Stimulated activated CD8-positive, alpha-beta memory T cell treated with anti-CD3 and anti-CD28 coated beads, Interleukin-4, amount 100 ng/mL, for 4 hours (primary cell): ENCODE results near the gene KDM1B.

Experiments
- DNase-seq, 2 donors: peaks; one replicate each; pipeline ENCODE4 v3.0.0-alpha.2; 2020; ENCODE audit warnings: low read depth in 2 of 2, low spot score in 1 of 2

KDM1B gene

DNA sequence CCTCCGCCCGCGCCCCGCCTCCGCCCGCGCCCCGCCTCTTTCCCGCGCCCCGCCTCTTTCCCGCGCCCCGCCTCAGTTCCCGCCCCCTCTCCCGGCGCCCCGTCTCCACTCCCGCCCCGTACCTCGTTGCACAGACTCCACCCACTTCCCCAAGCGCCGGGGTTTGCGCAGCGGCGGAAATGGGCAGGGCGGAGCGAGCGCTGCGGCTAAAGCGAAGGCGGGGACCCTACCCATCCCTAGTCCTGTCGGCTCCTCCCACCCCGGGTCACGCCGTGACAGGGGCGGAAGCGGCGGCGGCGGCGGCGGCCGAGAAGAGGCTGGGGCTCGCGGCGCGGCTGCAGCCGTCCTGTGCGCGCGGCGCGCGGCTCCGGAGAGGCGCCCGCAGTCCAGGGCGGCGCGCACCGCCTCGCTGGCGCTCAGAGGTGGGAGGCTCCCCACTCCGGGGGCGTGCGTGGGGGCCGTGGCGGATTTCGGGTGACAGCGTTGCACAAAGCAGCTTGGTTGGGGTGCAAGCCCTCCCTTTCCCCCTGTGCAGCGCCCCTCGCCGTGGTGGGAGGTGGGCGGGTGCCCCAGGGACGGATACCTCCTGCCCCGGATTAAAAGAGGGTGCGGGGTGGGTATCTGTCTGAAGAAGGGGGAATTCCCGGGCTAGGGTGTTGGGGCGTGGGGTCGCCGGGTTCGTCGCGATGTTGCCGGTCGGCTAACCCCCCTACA is at the start of gene KDM1B:
KDM1B (plus strand) TSS at position 273 of the 714 bp plus-strand sequence. CDS start 4,474 bp downstream, outside the sequence.
- DNase-seq: peak; percentile 97

GRCh38 chr6:18107061-18107460 is 48.2 kb upstream of the KDM1B start:
- DNase-seq: no peak

DNA sequence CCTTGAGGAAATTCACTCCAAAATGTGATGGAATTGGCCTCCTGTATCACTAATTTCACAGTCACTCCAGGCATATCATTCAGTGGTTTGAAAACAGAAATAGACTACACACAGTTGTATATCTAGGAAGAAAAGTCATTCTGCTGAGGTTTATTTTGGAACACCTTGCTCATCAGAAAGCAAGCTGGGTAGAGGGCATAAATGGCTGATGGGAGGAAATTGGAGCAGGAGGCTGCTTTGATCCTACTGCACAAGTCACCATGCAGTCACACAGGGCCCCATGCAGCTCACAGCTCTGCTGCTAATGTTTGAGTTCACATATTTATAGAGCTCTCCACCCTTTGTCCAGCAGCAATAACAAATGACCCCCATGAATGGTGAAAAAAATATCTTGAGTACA is 45.1 kb upstream of the KDM1B start:
- no peak for DNase-seq

- no peak for DNase-seq
These were observed 39.9 kb upstream of the KDM1B start for GRCh38 chr6:18115356-18115755.

DNA sequence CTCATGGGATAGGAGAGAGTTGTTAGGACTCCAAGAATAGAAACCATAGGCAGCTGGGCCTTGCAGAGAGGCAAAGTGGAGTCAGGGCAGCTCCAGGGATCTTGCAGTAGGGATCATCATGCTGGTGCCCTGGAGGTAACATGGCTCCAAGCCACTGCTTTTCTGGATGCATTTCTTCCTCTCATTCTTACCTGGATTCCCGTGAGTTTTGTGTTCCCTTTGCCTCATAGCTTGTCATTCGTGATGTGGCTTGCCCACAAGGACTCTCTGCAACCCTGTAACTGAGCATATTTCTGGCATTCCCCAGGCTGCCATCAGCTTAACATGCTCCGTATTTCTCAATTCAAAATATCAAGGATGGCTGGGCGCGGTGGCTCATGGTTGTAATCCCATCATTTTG is 38.1 kb upstream of the KDM1B start:
- DNase-seq: no peak

DNA sequence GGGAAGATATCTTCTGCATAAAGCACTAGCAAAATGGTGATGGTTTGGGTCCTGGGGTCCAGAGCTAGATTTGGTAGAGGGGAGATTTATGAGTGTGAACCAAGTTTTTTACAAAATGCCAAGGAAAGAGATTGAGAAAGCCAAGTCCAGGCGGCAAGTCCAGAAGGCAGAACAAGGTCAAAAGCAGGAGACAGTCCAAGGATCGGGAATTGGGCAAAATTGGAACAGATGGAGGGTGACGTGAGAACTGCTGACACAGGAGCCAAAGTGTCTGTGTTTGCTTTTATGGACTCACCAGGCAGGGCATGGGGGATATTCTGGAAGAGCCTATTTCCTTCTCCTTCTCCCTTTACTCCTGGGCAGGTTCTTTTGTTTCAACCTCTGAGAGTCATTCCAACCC is 36.9 kb upstream of the KDM1B start:
- no peak for DNase-seq

DNA sequence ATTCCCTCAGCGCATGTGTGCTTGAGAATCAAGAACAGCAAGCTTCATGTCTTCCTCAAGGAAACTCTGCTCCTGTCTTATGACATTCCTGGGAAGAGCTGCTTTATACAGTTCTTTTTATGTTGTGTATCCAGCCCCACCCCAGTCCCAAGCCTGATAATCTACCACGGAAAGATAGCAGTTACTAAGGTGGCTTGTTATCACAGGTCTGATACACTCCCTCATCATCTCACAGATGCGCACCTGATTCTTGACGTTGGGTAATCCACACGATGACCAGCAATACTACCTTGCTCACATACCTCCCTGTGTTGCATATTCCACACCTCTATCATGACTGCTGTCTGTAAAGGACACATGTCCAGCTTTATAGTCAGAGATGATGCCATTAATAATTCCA is 36.0 kb upstream of the KDM1B start:
- no peak for DNase-seq

DNA sequence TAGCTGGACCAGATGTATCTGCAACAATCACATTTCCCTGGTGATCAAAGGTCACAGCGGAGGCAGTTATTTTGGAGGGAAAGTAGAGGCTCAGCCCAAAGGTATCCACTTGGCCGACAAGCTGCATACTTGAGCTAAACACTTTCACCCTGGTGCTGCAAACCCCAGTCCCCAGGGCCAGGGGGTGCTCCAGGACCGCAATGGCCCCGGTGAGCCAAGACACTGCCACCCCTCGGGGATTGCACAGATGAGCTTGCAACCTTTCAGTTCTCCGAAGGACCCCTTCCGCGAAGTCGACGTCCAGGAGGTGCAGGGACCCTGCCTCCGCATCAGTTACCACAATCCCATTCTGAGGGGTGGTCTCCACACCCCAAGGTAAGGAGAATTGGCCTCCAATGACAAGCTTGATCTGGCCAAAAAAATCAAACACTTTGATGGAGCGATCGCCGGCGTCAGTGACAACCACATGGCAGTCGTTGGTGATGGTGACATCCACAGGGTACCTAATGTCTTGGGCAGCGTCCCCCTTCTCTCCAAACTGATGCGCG is 33.6 kb upstream of the KDM1B start:
- DNase-seq: no peak

GRCh38 chr6:18122128-18123093 is 32.8 kb upstream of the KDM1B start, which contains the start of gene NHLRC1:
TSS of gene NHLRC1 (minus strand) at chr6:18122677. CDS start at chr6:18122606, 71 bp downstream.
- peak; percentile 40 to 42 for DNase-seq

DNA sequence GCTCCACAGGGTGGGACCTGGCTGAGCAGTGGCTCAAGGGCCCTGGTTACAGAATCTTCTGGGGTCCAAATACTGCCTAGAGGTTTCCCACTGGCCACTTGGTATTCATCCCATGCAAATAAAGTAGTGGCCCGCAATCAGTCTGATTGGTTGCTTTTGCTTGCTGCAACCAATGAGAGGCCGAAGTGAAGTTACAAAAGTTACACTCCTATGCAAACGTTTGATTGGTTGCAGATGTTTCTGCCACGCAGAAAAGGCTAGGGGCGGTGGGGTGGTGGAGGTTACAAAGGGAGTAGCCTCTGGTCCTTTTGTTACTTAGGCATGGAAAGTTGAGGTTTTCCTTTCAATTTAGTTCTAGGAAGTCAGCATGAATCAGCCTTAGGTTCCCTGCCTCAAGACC is 29.1 kb upstream of the KDM1B start:
- DNase-seq: no peak

DNA sequence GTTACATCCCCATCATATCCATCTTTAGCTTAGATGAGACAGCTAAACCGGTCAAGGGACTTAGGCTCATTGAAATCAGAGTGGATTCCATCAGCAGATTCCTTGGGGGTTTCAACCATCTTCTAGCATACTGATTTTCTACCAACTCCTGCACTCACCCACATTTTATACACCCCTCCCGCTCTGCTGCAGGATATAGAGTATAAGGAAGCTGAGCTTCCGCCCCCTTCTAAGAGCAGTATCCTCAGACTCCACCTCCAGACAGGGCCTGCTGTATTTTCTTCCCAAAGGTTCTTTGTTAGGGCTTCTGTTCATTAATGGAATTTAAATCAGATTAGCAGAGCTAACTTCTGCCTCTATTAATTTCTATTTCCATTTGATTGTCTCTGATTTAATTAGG is 22.9 kb upstream of the KDM1B start:
- DNase-seq: no peak

DNA sequence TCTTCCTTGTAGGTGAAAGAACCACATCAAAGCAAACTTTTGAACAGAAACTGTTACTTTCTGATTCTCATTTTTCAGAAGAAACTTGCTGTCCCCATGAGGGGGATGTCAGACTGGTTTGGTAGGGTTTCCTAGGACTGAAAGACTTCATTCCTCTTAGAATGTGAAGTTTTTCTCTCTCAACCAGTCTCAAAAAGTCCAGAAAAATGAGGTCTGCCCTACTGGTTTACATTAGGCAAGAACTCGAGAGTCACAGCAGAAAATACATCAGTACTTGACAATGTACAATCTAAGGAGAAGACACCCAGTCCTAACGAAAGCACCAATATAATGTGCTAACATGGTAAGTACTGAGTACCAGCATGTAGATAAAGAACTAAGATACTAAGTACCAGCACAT is 20.1 kb upstream of the KDM1B start:
- no peak for DNase-seq

DNA sequence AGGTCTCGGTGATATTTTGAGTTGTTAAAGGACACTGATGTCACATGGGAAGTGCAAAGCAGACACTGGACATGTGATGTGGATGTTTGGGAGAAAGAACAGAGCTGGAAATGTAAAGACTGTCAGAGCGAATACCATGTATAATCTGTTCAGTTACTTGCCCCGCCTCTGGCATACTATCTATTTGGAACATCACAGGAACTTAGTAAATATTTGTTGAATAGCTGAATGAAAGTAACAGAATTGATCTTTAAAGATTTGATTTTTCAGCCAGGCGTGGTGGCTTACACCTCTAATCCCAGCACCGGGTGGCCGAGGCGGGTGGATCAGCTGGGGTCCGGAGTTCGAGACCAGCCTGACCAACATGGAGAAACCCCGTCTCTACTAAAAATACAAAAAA is 19.0 kb upstream of the KDM1B start:
- DNase-seq: no peak

- no peak for DNase-seq
These were observed 16.3 kb upstream of the KDM1B start for GRCh38 chr6:18138906-18139305.

GRCh38 chr6:18139935-18140621 is 15.1 kb upstream of the KDM1B start:
- no peak for DNase-seq

DNA sequence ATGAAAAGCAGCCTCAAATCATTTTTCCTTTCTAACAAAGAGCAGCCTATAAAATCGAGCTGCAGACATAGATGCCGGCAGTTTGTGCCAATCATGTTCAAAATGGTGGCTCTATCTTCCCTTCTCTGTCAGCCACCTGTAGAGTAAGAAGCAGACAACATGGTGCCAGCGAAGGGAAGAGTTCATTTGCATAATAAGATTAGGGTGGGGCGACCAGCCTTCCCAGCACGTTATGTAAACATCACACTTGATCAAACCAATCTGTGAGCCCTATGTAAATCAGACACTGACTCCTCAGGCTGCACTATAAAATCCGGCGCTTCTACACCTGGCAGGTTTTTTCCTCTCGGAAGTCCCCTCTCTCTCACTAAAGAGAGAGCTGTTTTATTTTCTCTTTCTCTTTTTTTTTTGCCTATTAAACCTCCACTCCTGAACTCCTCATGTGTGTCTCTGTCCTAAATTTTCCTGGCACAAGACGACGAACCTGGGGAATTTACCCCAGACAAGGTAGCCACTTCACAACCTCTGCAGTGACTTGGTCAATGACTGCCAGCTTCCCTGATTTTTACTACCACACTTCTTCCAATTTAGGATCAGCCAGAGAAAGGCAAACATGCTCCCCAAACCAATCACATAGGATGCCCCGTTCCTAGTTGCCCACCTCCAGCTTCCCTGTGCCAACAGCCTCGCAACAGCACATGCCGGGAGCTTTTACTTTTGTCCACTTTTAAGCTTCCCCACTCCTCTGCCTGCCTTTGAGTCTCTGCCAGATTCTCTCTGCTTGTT is 13.2 kb upstream of the KDM1B start:
- no peak for DNase-seq

GRCh38 chr6:18142591-18142861 is 12.7 kb upstream of the KDM1B start:
- DNase-seq: no peak

DNA sequence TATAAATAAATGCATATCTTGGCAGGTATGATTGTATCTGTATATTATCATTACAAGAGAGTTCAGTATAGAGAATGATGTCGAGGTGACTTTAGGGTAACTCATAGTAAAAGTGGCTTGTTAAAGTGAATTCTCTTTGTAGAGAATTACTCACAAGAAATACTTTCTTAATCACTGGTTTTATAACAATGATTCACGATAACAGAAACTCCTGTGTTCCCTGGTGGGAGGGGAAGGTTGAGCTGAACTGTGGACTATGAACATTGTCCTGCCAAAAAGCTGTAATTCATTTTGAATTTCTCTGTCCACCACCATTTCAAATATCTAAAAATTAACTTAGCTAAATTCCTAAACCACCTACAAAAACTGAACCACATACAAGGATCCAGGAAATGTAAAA is 8.1 kb upstream of the KDM1B start:
- no peak for DNase-seq

GRCh38 chr6:18147616-18148015 is 7.6 kb upstream of the KDM1B start:
- DNase-seq: no peak

- no peak for DNase-seq
These were observed 6.8 kb upstream of the KDM1B start for GRCh38 chr6:18148304-18149025.
